GM21381 (cell line): Measurements from ENCODE around the gene COG7.
"Not testable (repeated sequence)": the region's sequence is repeated elsewhere in the genome, so short reads cannot be mapped to it uniquely, and the experiment has no call there.

ENCODE experiments used
- ATAC-seq: cut with Tn5 transposase; IDR thresholded peaks from one replicate; pipeline ENCODE4 v1.9.1; 2021; ENCODE audit warnings: mild to moderate bottlenecking, moderate library complexity; ENCODE audit not compliant: unreplicated experiment

Gene COG7

GRCh38 chr16:23452572-23453337 is at the start of gene COG7:
COG7 (minus strand) TSS chr16:23453189; CDS start chr16:23452994, 195 bp downstream.
- ATAC-seq = peak; percentile 83

- ATAC-seq = no peak
These were observed 49.5 kb upstream of the COG7 start for GRCh38 chr16:23502466-23502865.

- no peak for ATAC-seq
These were observed 48.3 kb upstream of the COG7 start for GRCh38 chr16:23501291-23501690.

- ATAC-seq = no peak
These were observed 47.9 kb upstream of the COG7 start for GRCh38 chr16:23500862-23501225.

- ATAC-seq = no peak
These were observed 47.3 kb upstream of the COG7 start for GRCh38 chr16:23500212-23500861.

GRCh38 chr16:23499801-23500200 is 46.8 kb upstream of the COG7 start:
- ATAC-seq = no peak

- ATAC-seq = no peak
These were observed 45.9 kb upstream of the COG7 start for GRCh38 chr16:23498863-23499262.

GRCh38 chr16:23497543-23497868 is 44.5 kb upstream of the COG7 start:
- no peak for ATAC-seq

- ATAC-seq = no peak
These were observed 44.0 kb upstream of the COG7 start for GRCh38 chr16:23496821-23497542.

- ATAC-seq = no peak
These were observed 42.7 kb upstream of the COG7 start for GRCh38 chr16:23495671-23496070.

- ATAC-seq = no peak
These were observed 41.2 kb upstream of the COG7 start for GRCh38 chr16:23494188-23494587.

GRCh38 chr16:23491490-23492391 is 38.8 kb upstream of the COG7 start:
- ATAC-seq = no peak

- no peak for ATAC-seq
These were observed 33.5 kb upstream of the COG7 start for GRCh38 chr16:23486480-23486879.

GRCh38 chr16:23485841-23486240 is 32.9 kb upstream of the COG7 start:
- ATAC-seq = no peak

- no peak for ATAC-seq
These were observed 32.2 kb upstream of the COG7 start for GRCh38 chr16:23485257-23485614.

- no peak for ATAC-seq
These were observed 31.7 kb upstream of the COG7 start for GRCh38 chr16:23484510-23485256.

- not testable (repeated sequence) for ATAC-seq
These were observed 30.5 kb upstream of the COG7 start for GRCh38 chr16:23483492-23483891.

GRCh38 chr16:23482778-23483177 is 29.8 kb upstream of the COG7 start:
- peak; percentile 88 for ATAC-seq

- no peak for ATAC-seq
These were observed 27.3 kb upstream of the COG7 start for GRCh38 chr16:23480257-23480656.

GRCh38 chr16:23479138-23479537 is 26.1 kb upstream of the COG7 start:
- no peak for ATAC-seq
